Psoas muscle (tissue), 8 donors: ENCODE data around the gene SLC25A48. TPM values are rescaled to one million over a fixed set of nuclear protein-coding genes. Genes with fewer than 3 reads are reported as not detected.

Experiments used
- ATAC-seq, 4 donors: fragments of 200-7000 bp; cut with Tn5 transposase; one replicate each; pipeline ENCODE4 v1.9.1; 2020; ENCODE audit warnings: moderate library complexity in 3 of 4, mild to moderate bottlenecking in 2 of 4
- DNase-seq, 2 donors: peaks; one replicate each; pipeline ENCODE4 v3.0.0-alpha.2; 2020
- H3K27ac ChIP-seq: fragments of 200-600 bp; one replicate; pipeline ENCODE4 v1.8.0; 2022
- H3K27me3 ChIP-seq, 3 donors: fragments of 200-600 bp in 1 of 3; one replicate each; pipeline versions ENCODE4 v1.6.1 to v1.8.0; 2013 to 2022; ENCODE audit warnings: low read length in 2 of 3, mild to moderate bottlenecking in 2 of 3, moderate library complexity in 1 of 3; ENCODE audit not compliant: insufficient read depth in 3 of 3
- H3K36me3 ChIP-seq, 2 donors: fragments of 200-600 bp in 1 of 2; one replicate each; pipeline versions ENCODE4 v1.6.1 to v1.8.0; 2013 to 2022; ENCODE audit warnings: low read depth in 1 of 2, mild to moderate bottlenecking in 1 of 2, moderate library complexity in 1 of 2; ENCODE audit not compliant: insufficient read depth in 1 of 2
- H3K4me1 ChIP-seq: fragments of 200-600 bp; one replicate; pipeline ENCODE4 v1.8.0; 2022
- H3K4me3 ChIP-seq: fragments of 200-600 bp; one replicate; pipeline ENCODE4 v1.8.0; 2022; ENCODE audit warnings: mild to moderate bottlenecking
- H3K9me3 ChIP-seq: fragments of 200-600 bp; one replicate; pipeline ENCODE4 v1.8.0; 2022
- WGBS, 3 donors: extraction: QIAGEN DNeasy Blood & Tissue Kit; methylation state at CpG; one replicate each; pipeline versions ENCODE4 v1.1.6 to v1.1.7; 2013; 5-methylcytosine and 5-hydroxymethylcytosine counted together
- intact Hi-C, 2 donors: fragments of 100-400 bp; cut with DNase I; formaldehyde crosslinking; loops; one replicate each; pipeline versions ENCODE4 v1.11.0 to v1.14.2; 2022
- polyA plus RNA-seq, 3 donors: library from polyadenylated mRNA; stranded (reverse); fragments of 200-250 nt; gene quantifications; one replicate each; pipeline ENCODE4 v1.2.3, GENCODE V29; 2013
- total RNA-seq, 4 donors: library from RNA; stranded (reverse); fragmentation: NEBNext Ultra II Directional in 2 of 4; extraction: Animal tissue kit (Norgen Biotek cat#: 25700) in 2 of 4; gene quantifications; one replicate each; pipeline versions ENCODE4 v1.2.1 to v1.2.4, GENCODE V29; 2021 to 2023
- TF ChIP-seq, protein P1 (sequence below): fragments of 200-600 bp; IDR thresholded peaks from one replicate; pipeline ENCODE4 v1.8.0; 2022; ENCODE audit warnings: antibody characterized with exemption
- donor health status: healthy with polysubstance abuse.
- donor health status: DM: no; HTN: no; CAD: no; lungs with moderate emphysema.
- donor health status: Bipolar disorder and iron deficiency.
- donor health status: healthy.
- donor health status: DM: yes; HTN: yes; CAD: no.
- donor health status: DM: no; HTN: no; CAD: no.
- donor health status: DM: no; HTN: no; CAD: no.
- donor health status: DM: yes; HTN: yes; CAD: no.

Gene SLC25A48
- total and polyA plus RNA-seq, 7 donors, result 1.7 to 9.6 (median 5.6) TPM; not detected in 1

DNA sequence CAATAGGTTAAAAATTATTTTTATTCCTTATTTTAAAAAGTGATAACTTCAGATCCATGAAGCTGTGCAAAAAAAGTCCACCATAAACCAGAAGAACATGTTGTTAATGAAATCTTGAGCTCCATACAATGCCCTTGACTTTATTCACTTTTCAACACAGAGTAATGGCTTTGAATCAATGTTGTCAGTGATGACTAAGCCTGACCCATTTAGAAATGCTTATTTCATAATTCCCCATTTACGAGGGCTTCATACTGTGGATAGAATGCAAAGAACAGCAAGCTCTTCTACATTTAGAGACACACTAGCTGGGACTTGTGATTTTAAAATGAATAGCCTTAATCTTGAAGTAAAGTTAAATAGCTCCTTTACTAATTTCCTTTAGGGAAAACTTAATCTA, 86.9 kb downstream of the SLC25A48 start:
- Histone ChIP-seq H3K4me1 (no peaks in the 10 kb centered on the region), H3K27me3 (peaks cover 0 to 12% (median 6%) of the 10 kb centered on the region in 3 donors), H3K27ac (no peak overlapping the region), H3K9me3 (no peaks in the 10 kb centered on the region), H3K4me3 (no peak overlapping the region), H3K36me3 (no peaks in the 10 kb centered on the region)
- TF ChIP-seq, protein P1, sequence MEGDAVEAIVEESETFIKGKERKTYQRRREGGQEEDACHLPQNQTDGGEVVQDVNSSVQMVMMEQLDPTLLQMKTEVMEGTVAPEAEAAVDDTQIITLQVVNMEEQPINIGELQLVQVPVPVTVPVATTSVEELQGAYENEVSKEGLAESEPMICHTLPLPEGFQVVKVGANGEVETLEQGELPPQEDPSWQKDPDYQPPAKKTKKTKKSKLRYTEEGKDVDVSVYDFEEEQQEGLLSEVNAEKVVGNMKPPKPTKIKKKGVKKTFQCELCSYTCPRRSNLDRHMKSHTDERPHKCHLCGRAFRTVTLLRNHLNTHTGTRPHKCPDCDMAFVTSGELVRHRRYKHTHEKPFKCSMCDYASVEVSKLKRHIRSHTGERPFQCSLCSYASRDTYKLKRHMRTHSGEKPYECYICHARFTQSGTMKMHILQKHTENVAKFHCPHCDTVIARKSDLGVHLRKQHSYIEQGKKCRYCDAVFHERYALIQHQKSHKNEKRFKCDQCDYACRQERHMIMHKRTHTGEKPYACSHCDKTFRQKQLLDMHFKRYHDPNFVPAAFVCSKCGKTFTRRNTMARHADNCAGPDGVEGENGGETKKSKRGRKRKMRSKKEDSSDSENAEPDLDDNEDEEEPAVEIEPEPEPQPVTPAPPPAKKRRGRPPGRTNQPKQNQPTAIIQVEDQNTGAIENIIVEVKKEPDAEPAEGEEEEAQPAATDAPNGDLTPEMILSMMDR, result no peak
- intact Hi-C loops, result no loop called here
- peak in 2 of 4 donors; percentile 58 to 65 for ATAC-seq
- DNase-seq, result no peak
- 28 to 53% (median 30%) methylated on average over 1 of the region's 1 CpG for WGBS, 3 donors

DNA sequence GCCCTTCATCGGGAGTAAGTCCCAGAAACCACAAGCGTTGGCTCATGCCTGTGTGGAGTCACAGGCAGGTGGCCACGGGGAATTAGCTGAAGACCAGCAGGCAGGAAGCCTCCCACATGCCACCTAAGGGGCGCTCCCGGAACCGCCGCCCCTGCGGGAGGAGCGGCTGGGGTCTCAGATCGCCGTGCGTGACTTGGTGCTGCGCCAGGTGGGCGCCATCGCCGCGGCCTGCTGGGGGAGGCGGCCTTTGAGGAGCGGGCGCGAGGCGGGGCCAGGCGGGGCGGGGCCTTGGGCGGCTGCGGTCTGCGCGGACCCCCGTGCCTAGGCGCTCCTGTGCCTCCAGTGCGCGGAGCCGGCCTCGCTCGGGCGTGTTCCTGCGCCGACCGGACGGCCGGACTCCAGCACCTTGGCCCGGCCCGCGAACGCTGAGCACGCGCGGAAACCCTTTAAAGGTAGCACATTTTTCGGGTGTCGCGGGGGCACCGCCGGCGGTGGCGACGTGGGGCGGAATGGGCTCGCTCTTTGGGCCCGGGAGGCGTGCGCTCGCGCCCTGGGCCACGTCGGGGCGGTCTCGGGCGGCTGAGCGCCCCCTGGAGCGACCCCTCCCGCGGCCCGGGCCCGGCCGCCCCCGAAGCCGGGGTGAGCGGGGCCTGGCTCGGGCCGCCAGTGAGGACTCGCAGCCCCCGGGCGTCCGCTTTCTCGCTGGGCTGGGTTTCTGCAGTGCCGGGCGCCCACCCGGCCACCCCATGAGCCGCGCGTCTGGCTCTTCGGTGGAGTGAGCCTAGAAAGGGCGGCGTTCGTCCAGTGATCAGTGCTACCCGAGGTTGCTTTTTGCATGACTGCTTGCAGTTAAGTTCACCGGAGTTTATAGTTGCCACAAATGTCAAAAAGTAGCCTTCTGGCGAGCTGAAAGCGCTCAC, 95.8 kb downstream of the SLC25A48 start:
- DNase-seq, result peak in 1 of 2 donors; percentile 48
- WGBS, 3 donors, result 4 to 8% (median 5%) methylated on average over 68 to 99 of the region's 99 CpGs
- H3K4me3 ChIP-seq, result peak overlapping the region; percentile 55

DNA sequence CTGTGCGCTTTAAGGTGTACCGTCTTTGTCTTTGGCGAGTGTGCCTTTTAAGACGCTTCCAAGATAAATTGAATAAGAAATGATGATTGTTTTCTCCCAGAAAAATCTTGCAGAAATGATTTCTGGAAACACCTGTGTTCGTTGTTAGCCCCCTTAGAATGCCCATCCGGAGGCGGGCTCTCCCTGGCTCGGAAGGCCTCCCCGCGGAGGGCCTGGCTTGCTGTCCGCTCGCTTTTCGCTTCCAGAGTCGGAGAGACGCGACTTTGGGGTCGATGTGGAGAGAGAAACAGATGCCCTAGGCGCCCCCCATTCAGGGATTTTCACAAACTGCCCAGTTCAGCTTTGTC, 96.5 kb downstream of the SLC25A48 start:
- intact Hi-C loops, result no loop called here
- TF ChIP-seq, protein P1, result no peak
- Histone ChIP-seq H3K27me3 (peaks cover 6 to 54% (median 9%) of the 10 kb centered on the region in 3 donors), H3K4me1 (no peaks in the 10 kb centered on the region), H3K9me3 (no peaks in the 10 kb centered on the region), H3K4me3 (no peak overlapping the region), H3K36me3 (no peaks in the 10 kb centered on the region), H3K27ac (no peak overlapping the region)
- WGBS, 3 donors, result 57 to 72% (median 61%) methylated on average over 18 of the region's 18 CpGs
- ATAC-seq (no peak), DNase-seq (no peak)

More for the DNA sequence above, 95.8 kb downstream of the SLC25A48 start:
- Histone ChIP-seq H3K4me1 (no peaks in the 10 kb centered on the region), H3K27me3 (peaks cover 7 to 60% (median 9%) of the 10 kb centered on the region in 3 donors), H3K9me3 (no peaks in the 10 kb centered on the region), H3K36me3 (no peaks in the 10 kb centered on the region), H3K27ac (no peak overlapping the region)
- TF ChIP-seq, protein P1, result no peak
- intact Hi-C loops, result no loop called here
- ATAC-seq, result no peak

DNA sequence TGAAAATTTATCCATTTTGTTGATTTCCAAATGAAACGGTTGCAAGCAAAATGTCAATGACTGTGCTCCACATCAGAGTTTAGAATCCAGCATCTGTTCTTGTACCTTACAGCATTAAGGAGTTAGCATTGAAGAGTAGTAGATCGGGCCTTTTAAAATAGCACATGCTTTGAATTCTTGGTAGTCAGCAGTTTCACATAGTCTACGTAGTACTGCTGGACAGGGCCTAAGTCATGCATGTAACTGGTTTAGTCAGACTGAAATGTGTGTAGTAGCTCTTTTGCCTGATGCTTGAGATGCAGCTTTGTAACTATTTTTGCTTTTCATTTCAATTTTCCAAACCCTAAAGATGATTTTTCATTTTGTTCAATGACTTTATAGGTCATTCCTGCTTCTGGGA, 100.5 kb downstream of the SLC25A48 start:
- H3K4me1 ChIP-seq, result no peaks in the 10 kb centered on the region
- peak in 2 of 4 donors; percentile 46 to 77 for ATAC-seq
- H3K27ac ChIP-seq, result no peak overlapping the region
- no peaks in the 10 kb centered on the region for H3K36me3 ChIP-seq
- DNase-seq, result no peak
- H3K4me3 ChIP-seq, result no peak overlapping the region
- H3K9me3 ChIP-seq, result no peaks in the 10 kb centered on the region
- intact Hi-C loops, result no loop called here
- TF ChIP-seq, protein P1, result no peak
- 25 to 44% (median 37%) methylated on average over 3 of the region's 3 CpGs for WGBS, 3 donors
- peaks cover 6 to 14% (median 6%) of the 10 kb centered on the region in 3 donors for H3K27me3 ChIP-seq
